CD14-positive monocyte (primary cell): ENCODE data around the gene MIOX. TPM values are rescaled to one million over a fixed set of nuclear protein-coding genes. Genes with fewer than 3 reads are reported as not detected.

Experiments
- DNase-seq, 3 donors: peaks; one replicate each; pipeline ENCODE4 v3.0.0-alpha.2; 2011 to 2022
- H2AFZ ChIP-seq: 2 replicates; pipeline ENCODE4 v1.6.0; 2012; ENCODE audit warnings: mild to moderate bottlenecking, low read depth, low read length, inconsistent platforms; ENCODE audit not compliant: insufficient read depth, poor library complexity, severe bottlenecking
- H3K27ac ChIP-seq, 2 donors: 1 replicate in 1 of 2; 2 replicates in 1 of 2; pipeline ENCODE4 v1.5.1; 2012 to 2013; ENCODE audit warnings: low read length in 2 of 2, control low read depth in 1 of 2, inconsistent platforms in 1 of 2, low read depth in 1 of 2, mild to moderate bottlenecking in 1 of 2
- H3K27me3 ChIP-seq, 2 donors: one replicate each; pipeline versions ENCODE4 v1.6.0 to v1.6.1; 2011 to 2013; ENCODE audit warnings: low read length in 2 of 2; ENCODE audit not compliant: control insufficient read depth in 2 of 2, insufficient read depth in 2 of 2
- H3K36me3 ChIP-seq, 2 donors: replicated peaks in 1 of 2; 1 replicate in 1 of 2; 2 replicates in 1 of 2; pipeline versions ENCODE4 v1.5.1 to v1.6.1; 2012 to 2013; ENCODE audit warnings: low read length in 2 of 2, control low read depth in 1 of 2, inconsistent platforms in 1 of 2, mild to moderate bottlenecking in 1 of 2; ENCODE audit not compliant: insufficient read depth in 2 of 2, control insufficient read depth in 1 of 2
- H3K4me1 ChIP-seq, 2 donors: 1 replicate in 1 of 2; 2 replicates in 1 of 2; pipeline versions ENCODE4 v1.5.1 to v1.6.1; 2012 to 2013; ENCODE audit warnings: low read length in 2 of 2, control low read depth in 1 of 2, inconsistent platforms in 1 of 2, mild to moderate bottlenecking in 1 of 2, moderate library complexity in 1 of 2; ENCODE audit not compliant: insufficient read depth in 2 of 2, control insufficient read depth in 1 of 2
- H3K4me2 ChIP-seq: replicated peaks from 2 replicates; pipeline ENCODE3; 2012; ENCODE audit warnings: low read length, moderate library complexity, mild to moderate bottlenecking; ENCODE audit not compliant: poor library complexity, severe bottlenecking; ENCODE audit errors: extremely low read depth
- H3K4me3 ChIP-seq, 3 experiments: fragments of 200-600 bp in 1 of 3; sonication (generic) in 1 of 3; replicated peaks in 1 of 3; 1 replicate in 2 of 3; 2 replicates in 1 of 3; pipeline ENCODE4 v1.5.1; 2011 to 2013; ENCODE audit warnings: low read length in 3 of 3, mild to moderate bottlenecking in 3 of 3, control low read depth in 2 of 3, low read depth in 2 of 3, inconsistent platforms in 1 of 3, moderate library complexity in 1 of 3
- H3K79me2 ChIP-seq: 2 replicates; pipeline ENCODE4 v1.6.0; 2012; ENCODE audit warnings: mild to moderate bottlenecking, control low read depth, inconsistent platforms, low read length, moderate library complexity; ENCODE audit not compliant: insufficient read depth
- H3K9ac ChIP-seq: 2 replicates; pipeline ENCODE4 v1.6.0; 2017; ENCODE audit warnings: low read length, mild to moderate bottlenecking; ENCODE audit not compliant: insufficient read depth, poor library complexity, severe bottlenecking
- H3K9me3 ChIP-seq, 2 donors: replicated peaks in 1 of 2; 1 replicate in 1 of 2; 2 replicates in 1 of 2; pipeline versions ENCODE4 v1.5.1 to v1.6.1; 2012 to 2013; ENCODE audit warnings: low read length in 2 of 2, control low read depth in 1 of 2; ENCODE audit not compliant: control insufficient read depth in 1 of 2, insufficient read depth in 1 of 2
- H4K20me1 ChIP-seq: 2 replicates; pipeline ENCODE4 v1.6.0; 2012; ENCODE audit warnings: mild to moderate bottlenecking, low read length, control low read depth, moderate library complexity; ENCODE audit not compliant: insufficient read depth
- H3K27ac Mint-ChIP-seq, 7 donors: one replicate each; pipeline ENCODE4 v1.8.0; 2020; ENCODE audit warnings: mild to moderate bottlenecking in 7 of 7, mixed read lengths in 7 of 7, moderate library complexity in 6 of 7, inconsistent platforms in 2 of 7
- H3K27me3 Mint-ChIP-seq, 3 donors: one replicate each; pipeline ENCODE4 v1.8.0; 2021 to 2022; ENCODE audit warnings: low read depth in 3 of 3, mild to moderate bottlenecking in 3 of 3, mixed read lengths in 3 of 3, moderate library complexity in 3 of 3, inconsistent platforms in 1 of 3
- H3K36me3 Mint-ChIP-seq, 2 donors: one replicate each; pipeline ENCODE4 v1.8.0; 2020; ENCODE audit warnings: mixed read lengths in 2 of 2, inconsistent platforms in 1 of 2, mild to moderate bottlenecking in 1 of 2
- H3K4me1 Mint-ChIP-seq: one replicate; pipeline ENCODE4 v1.8.0; 2020; ENCODE audit warnings: mild to moderate bottlenecking, mixed read lengths
- H3K4me3 Mint-ChIP-seq, 2 donors: one replicate each; pipeline ENCODE4 v1.8.0; 2020; ENCODE audit warnings: mild to moderate bottlenecking in 2 of 2, mixed read lengths in 2 of 2, moderate library complexity in 1 of 2
- H3K9me3 Mint-ChIP-seq, 7 donors: one replicate each; pipeline ENCODE4 v1.8.0; 2020 to 2022; ENCODE audit warnings: mixed read lengths in 7 of 7, mild to moderate bottlenecking in 6 of 7, moderate library complexity in 6 of 7, inconsistent platforms in 2 of 7
- WGBS: methylation state at CpG from one replicate; pipeline ENCODE4 v1.1.5; 2013; ENCODE audit warnings: missing lambda C conversion rate; ENCODE audit not compliant: insufficient coverage; 5-methylcytosine and 5-hydroxymethylcytosine counted together
- intact Hi-C, 2 donors: fragments of 100-400 bp; cut with micrococcal nuclease; formaldehyde crosslinking; loops; one replicate each; pipeline versions ENCODE4 v1.15.0 to v1.15.1; 2023
- polyA plus RNA-seq, 3 donors: library from polyadenylated mRNA; depleted of rRNA in 1 of 3; unstranded in 2 of 3; stranded (reverse) in 1 of 3; fragments of 300-500 nt in 2 of 3; fragments of >200 nt in 1 of 3; fragmentation: Illumina TruSeq in 2 of 3; gene quantifications; 1 replicate in 2 of 3; 2 replicates in 1 of 3; pipeline ENCODE4 v1.2.3, GENCODE V29; 2012 to 2021
- TF ChIP-seq, protein P1 (sequence below): fragments of 200-600 bp; IDR thresholded peaks from one replicate; pipeline ENCODE4 v1.8.0; 2022; ENCODE audit warnings: antibody characterized with exemption, mild to moderate bottlenecking

Gene MIOX
- polyA plus RNA-seq, 3 donors: not detected

DNA sequence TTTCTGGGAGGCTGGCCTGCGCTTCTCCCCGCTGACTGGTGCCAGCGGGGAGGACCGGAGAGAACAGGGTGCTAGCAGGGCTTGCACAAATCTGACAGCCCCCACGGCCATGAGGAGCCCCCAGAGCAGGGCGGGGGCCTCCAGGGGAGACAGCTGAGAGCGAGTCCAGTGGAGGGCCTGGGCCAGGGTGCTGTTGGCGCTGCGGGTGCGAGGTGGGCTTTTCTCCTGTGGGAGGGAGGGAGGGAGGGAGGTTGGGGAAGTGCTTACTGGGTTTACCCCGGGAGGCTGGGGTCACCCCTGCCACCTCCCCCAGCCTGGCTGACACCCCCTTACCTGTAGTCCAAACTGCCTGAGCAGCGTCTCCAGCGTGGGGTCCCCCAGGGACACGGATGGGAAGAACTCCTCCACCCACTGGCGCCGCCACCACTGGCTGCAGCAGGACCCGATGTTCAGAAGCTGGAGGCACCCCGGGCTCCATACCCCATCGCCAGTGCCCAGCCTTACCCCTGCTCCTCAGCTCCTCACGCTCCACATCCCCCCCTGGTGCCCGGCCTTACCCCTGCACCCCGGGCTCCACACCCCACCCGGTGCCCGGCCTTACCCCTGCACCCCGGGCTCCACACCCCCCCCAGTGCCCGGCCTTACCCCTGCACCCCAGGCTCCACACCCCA lies 17.0 kb downstream of the MIOX start:
- peaks cover 15 to 26% of the 10 kb centered on the region in 2 donors for H3K36me3 Mint-ChIP-seq
- no peak overlapping the region for H3K4me3 Mint-ChIP-seq
- peaks cover 0 to 3% (median 2%) of the 10 kb centered on the region in 3 donors for H3K27me3 Mint-ChIP-seq
- Histone ChIP-seq H3K79me2 (peaks cover 32% of the 10 kb centered on the region), H3K27ac (no peak overlapping the region), H3K4me1 (peaks cover 11 to 18% of the 10 kb centered on the region in 2 donors), H3K9me3 (no peaks in the 10 kb centered on the region), H4K20me1 (no peaks in the 10 kb centered on the region), H3K4me3 (no peak overlapping the region), H3K4me2 (no peak overlapping the region), H3K27me3 (no peaks in the 10 kb centered on the region), H3K36me3 (peaks cover 30 to 36% of the 10 kb centered on the region in 2 donors), H2AFZ (no peak overlapping the region), H3K9ac (no peak overlapping the region)
- WGBS: over 99% methylated on average over 15 of the region's 26 CpGs
- intact Hi-C loops: no loop called here
- TF ChIP-seq, protein P1, sequence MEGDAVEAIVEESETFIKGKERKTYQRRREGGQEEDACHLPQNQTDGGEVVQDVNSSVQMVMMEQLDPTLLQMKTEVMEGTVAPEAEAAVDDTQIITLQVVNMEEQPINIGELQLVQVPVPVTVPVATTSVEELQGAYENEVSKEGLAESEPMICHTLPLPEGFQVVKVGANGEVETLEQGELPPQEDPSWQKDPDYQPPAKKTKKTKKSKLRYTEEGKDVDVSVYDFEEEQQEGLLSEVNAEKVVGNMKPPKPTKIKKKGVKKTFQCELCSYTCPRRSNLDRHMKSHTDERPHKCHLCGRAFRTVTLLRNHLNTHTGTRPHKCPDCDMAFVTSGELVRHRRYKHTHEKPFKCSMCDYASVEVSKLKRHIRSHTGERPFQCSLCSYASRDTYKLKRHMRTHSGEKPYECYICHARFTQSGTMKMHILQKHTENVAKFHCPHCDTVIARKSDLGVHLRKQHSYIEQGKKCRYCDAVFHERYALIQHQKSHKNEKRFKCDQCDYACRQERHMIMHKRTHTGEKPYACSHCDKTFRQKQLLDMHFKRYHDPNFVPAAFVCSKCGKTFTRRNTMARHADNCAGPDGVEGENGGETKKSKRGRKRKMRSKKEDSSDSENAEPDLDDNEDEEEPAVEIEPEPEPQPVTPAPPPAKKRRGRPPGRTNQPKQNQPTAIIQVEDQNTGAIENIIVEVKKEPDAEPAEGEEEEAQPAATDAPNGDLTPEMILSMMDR: no peak
- H3K9me3 Mint-ChIP-seq: no peaks in the 10 kb centered on the region
- H3K27ac Mint-ChIP-seq: no peak overlapping the region
- H3K4me1 Mint-ChIP-seq: peaks cover 11% of the 10 kb centered on the region
- peak in 1 of 3 donors; percentile 7 for DNase-seq

DNA sequence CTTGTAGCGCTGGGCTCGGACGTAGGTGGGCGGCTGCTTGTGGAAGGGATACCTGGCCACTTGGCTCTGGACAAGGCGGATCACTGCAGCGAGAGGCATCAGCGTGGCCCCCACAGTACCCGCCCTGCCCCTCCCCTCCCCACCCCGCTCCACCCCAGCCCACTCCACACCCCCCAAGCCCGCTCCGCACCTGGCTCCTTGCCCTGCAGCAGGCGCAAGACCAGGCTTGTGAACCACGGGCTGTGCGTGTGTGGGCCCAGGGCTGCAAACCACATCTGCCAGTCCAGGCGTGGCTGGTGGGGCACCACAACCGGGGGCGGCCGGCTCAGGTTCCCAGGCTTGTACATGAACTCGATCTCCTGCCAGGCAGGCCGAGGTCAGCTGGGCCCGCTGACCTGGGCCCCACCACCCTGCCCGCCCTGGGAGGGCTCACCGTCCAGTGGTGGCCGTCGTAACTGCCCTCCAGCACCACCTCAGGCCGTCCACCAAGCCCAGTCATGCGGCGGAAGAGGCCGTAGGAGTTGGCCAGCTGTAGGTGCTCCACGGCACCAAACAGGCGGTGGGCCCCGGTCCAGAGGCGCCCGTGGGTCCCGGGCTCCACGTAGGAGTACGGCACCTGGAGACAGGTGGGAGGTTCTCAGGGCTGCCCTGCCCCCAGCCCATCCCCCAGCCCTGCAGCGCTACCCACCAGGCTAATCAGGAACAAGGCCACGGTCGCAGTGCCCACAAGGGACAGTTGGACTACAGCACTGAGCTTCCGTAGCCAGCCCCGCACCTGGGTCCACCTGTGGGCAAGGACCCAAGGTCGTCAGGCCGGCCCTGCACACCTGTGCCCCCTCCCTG lies 17.9 kb downstream of the MIOX start:
- Histone ChIP-seq H3K4me2 (no peak overlapping the region), H3K4me3 (no peak overlapping the region), H2AFZ (no peak overlapping the region), H3K27ac (no peak overlapping the region), H3K27me3 (no peaks in the 10 kb centered on the region), H3K9ac (no peak overlapping the region), H3K9me3 (no peaks in the 10 kb centered on the region), H3K4me1 (peaks cover 19 to 26% of the 10 kb centered on the region in 2 donors), H3K79me2 (peaks cover 41% of the 10 kb centered on the region), H3K36me3 (peaks cover 30 to 36% of the 10 kb centered on the region in 2 donors), H4K20me1 (no peaks in the 10 kb centered on the region)
- TF ChIP-seq, protein P1: no peak
- H3K36me3 Mint-ChIP-seq: peaks cover 15 to 26% of the 10 kb centered on the region in 2 donors
- DNase-seq: peak in 1 of 3 donors; percentile 5
- intact Hi-C loops: loop anchor here (5.0 kb wide), 3 partner anchors 58 to 123 kb away; partner anchors contain the start of genes ARSA (in 1 of the 2), CHKB (in 1 of the 2) and SYCE3 (in 1 of the 2)
- no peak overlapping the region for H3K4me3 Mint-ChIP-seq
- no peaks in the 10 kb centered on the region for H3K9me3 Mint-ChIP-seq
- H3K27me3 Mint-ChIP-seq: peaks cover 0 to 3% (median 2%) of the 10 kb centered on the region in 3 donors
- 95% methylated on average over 32 of the region's 44 CpGs for WGBS
- no peak overlapping the region for H3K27ac Mint-ChIP-seq
- peaks cover 20% of the 10 kb centered on the region for H3K4me1 Mint-ChIP-seq
